Hematopoietic multipotent progenitor cell treated with erythropoietin and hydrocortisone succinate and interleukin-3 and kit ligand, for 15 days (in vitro differentiated cells): ENCODE results near the gene HOXC11.

Experiments
- DNase-seq: peaks from one replicate; pipeline ENCODE4 v3.0.0-alpha.2; 2015; ENCODE audit warnings: low spot score

HOXC11 gene

DNA sequence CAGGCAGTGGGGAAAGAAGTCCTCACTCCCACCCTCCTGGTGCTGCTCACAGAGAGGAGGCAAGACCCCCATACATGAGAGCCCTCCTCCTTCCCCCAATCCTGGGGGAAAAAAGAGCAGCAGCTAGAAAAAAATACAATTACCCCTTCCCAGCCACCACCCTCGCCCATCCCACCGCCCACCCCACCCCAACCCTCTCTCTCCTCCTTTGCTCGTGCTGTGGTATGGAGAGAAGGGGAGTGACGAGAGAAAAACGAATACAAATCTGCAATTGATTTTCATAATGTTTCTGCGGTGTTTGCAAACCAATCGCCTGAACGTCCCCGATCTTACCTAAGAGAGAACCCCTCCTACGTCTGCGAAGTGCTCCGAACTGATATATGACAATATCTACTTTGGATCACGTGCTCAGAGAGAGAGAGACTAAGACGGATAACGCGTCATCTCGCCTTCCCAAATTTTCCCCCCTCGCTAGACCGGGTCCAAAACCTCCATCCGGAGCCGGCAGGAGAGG is at the start of gene HOXC11:
HOXC11 (plus strand) TSS at position 405 of the 514 bp plus-strand sequence. CDS start 116 bp downstream, outside the sequence.
- DNase-seq: no peak

DNA sequence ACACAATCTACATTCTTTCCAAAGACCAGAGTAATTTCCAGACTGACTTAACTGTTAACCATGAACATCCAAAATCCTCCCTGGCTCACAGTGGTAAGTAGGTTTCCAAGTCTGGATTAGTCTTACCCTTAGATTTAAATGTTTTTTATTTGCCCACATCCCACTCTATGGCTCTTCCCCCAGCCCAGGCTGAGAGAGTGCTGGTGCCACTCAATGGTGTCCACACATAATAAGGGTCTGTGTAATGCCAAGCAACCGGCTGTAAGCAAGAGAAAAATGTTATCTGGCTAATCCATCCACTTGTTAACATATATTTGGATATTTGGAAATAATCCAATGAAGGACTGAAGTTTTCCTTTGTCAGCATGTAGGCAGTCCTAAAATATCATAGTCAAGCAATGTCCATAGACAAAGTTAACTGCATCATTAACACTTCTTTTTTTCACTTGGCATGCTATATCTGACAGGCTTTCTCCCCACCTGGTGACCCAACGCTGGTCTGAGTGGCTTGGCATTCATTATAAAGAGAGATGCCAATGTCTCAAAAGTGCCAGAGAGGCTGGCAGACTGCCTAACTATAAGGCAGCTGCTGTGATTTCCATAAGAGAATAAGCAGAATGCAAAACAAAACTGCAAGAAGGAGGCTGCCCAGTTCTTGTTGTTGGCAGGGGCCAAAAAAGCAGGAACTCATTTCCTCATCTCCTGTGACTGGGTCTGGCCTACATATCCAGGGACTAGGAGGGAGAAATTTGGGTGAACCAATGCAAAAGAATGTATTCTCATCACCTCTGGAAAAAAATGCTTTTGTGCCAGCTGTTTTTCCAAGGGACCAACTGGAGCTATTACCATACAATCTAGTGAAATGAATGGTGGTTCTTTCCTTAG is 48.2 kb upstream of the HOXC11 start:
- no peak for DNase-seq

GRCh38 chr12:53927220-53928029 is 45.5 kb upstream of the HOXC11 start:
- no peak for DNase-seq

DNA sequence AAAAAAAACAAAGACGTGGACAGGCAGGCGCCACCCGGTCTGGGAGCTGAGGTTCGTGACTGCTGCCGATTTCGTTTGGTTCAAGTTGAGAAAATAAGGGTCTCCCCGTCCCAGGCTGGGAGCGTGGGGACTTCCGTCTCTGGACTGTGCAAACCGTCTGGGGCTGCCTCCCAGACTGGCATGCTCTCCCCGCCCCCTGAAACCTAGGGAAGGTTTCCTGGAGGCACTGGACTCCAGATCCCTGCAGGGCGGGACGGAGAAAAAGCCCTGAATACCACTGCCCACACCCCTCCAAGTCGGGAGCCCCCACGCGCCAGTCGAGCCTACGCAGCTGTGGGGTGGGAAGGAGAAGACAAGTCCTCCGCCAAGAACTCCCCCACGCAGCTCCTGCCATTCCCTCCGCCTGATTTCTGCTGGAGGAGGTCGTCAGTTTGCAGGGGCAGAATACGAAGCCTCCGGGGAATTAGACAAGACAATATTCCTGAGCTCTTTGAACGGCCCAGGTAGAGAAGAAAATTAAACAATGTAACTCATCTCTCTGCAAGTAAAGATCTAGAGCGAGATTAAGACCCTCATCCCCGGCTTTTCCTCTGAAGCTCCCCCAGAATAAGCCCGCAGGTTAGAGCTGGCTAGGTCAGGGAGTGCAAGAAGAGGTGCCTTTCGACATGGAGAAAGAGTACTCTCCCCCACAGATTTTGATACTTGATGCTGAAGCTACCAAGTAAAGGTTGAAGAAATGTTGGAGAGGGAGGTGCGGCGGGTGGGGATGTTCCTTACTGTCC is 44.7 kb upstream of the HOXC11 start:
- DNase-seq: no peak

- no peak for DNase-seq
These were observed 43.4 kb upstream of the HOXC11 start for GRCh38 chr12:53929527-53929926.

DNA sequence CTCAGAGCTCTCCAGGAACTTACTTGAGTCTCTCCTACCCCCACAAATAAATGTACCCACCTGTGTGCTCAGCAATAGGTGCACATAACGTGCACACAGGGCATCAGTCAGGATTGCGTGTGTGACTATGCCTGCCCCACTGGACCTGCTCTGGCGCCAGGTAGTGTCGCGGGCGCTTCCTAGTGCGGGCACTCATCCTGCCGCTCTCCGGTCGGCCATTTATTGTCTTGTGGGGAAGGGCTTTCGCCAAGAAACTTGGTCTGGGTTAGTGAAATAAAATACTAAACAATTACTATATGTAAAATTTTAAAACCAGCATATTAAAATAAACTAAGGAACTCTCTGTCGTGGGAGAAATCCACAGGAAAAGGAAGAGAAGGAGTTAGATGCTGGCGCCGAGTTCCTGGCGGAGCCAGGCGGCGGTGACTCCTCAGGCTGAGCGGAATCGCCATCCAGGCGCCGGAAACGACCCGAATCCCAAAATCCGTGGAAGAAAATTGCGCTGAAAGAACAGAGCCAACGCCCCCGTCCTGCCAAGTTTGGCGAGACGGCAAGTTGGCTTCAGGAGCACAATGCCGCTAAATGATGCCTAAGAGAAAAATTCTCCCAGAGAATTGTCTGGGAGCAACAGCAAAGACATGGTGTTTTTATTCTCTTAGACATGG is 42.2 kb upstream of the HOXC11 start:
- DNase-seq: no peak

- no peak for DNase-seq
These were observed 40.9 kb upstream of the HOXC11 start for GRCh38 chr12:53931844-53932581.

GRCh38 chr12:53932915-53933314 is 40.0 kb upstream of the HOXC11 start:
- DNase-seq: no peak

DNA sequence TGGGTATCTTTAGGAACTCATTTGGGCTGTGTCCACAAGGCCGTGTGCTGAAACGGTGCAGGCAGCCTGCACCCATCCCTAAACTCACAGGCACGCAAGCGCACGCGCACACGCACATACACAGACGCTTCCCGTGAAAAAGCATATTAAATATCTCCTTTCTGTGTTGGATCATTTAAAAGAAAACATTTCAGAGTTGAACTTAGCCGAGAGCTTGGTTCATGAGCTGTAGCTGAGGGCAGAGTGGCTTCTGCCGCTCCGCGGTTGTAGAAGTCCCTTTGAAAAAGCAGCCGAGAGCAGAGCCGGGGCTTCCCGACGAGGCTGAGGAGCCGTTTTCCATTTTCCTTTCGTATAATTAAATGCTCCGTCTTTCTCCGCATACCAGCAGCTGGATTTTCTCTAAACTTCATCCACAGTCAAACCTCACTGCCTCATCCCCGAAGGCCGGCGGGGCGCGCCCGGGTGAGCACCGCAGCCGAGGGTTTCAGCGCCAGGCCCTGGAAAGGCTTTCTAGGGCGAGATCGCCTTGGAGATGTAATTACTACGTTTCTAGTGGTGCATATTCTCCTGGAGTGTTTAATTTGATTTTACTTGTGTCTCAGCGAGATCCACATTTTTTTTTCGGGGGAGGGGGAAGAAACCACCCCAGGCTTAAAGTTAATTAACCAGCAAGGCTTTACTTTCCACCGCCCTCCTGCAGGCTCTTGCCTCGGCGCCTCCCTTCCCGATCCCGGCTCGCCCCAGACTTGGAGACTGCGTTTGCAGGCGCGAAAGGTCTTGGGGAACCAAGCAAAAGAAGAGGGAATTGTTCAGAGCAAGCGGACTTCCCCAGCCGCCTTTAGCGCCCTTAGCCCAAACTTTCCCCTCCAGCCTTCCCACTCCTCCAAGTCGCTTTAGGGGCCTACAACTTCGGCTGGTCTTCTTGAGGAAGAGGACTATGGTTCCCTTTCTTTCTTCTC is 37.3 kb upstream of the HOXC11 start:
- no peak for DNase-seq

- no peak for DNase-seq
These were observed 35.8 kb upstream of the HOXC11 start for GRCh38 chr12:53937099-53937498.

- no peak for DNase-seq
These were observed 35.2 kb upstream of the HOXC11 start for GRCh38 chr12:53937596-53938325.

DNA sequence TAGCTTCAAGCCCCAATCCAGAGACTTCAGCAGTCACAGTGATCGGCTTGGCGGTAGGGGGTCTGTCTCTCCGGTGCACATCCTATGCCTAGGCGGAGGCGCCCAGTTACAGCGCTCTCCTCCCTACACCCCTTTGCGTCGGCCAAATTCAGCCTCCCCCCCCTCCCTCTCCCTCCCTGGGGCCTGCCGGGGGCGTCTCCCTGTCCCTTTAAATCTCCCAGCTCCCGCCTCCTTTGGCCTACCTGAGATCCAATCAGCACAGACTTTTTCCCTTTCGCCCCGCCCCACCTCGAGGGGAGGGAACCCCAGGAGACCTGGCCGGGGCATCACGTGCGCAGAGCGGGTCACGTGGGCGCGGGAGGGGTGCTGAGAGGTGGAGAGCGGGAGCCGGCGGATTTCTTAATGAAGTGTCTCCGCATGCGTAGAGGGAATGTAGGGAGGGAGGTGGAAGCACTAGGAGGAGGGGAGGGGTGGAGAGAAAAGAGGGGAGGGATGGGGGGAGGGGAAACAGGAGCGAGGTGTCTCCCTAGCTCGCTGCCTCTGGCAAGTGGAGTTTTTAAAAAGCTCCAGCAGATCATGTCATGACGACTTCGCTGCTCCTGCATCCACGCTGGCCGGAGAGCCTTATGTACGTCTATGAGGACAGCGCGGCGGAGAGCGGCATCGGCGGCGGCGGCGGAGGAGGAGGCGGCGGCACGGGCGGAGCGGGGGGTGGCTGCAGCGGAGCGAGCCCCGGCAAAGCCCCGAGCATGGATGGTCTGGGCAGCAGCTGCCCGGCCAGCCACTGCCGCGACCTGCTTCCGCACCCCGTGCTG is 34.4 kb upstream of the HOXC11 start, which contains the start of gene HOXC13:
HOXC13 (plus strand) TSS at position 506 of the 815 bp plus-strand sequence; CDS start at position 582, 76 bp downstream.
- DNase-seq: peak; percentile 6

GRCh38 chr12:53939141-53940108 is 33.5 kb upstream of the HOXC11 start:
- no peak for DNase-seq

DNA sequence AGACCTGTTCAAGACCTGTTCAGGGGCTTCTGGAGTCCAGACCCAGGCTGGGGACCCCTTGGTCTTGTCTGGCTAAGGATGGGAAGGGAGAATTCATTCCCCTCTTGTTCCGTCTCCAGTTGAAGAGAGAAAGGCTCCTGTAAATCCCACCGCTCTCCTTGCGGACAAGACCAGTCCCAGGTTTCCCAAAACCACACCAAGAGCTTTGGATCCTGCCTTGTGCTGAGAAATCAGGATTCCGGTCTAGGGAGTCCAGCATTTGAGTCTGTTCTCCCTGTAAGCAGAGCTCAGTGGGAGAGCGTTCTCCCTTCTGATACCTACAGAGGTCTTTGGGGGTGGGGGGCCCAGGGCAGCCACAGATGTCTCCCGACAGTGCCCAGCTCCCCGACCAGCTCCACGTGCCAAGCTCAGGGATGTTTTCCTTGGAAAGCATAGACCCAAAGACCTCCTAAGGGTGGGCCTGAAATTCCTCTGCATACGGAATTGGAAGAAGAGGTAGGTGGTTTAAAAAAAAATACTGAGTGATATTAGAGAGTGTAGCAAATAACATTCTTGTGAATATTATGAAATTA is 32.4 kb upstream of the HOXC11 start:
- no peak for DNase-seq

DNA sequence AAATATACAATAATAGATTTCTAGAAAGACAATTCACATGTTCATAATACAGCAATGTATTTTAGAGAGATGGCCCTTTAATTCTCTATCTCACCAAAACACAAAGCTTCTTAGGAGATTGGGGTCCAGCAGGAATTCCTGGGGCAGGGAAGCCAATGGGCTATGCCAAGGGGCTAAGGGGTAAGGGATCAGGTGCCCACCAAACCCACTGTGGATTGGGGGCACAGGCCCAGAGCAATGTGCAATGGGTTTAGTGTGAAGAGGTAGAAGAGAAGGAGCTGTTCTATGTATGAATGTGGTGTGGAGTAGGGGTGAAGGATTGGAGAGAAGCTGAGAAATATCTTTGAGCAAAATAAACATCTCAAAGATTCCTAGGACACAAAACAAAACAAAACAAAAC is 31.7 kb upstream of the HOXC11 start:
- DNase-seq: no peak

- DNase-seq: no peak
These were observed 31.2 kb upstream of the HOXC11 start for GRCh38 chr12:53941750-53942149.
